ENCODE results near the gene C3orf33. TPM values are rescaled to one million over a fixed set of nuclear protein-coding genes. Genes with fewer than 3 reads are reported as not detected.
A peak's percentile ranks its signal among the peaks of the same experiment; 100 is the strongest.

C3orf33 gene
- total RNA-seq, 4 donors from 2014 or later: 1.8 to 3.7 (median 2.2) TPM

- H3K27me3 ChIP-seq: peaks cover 11% of the 10 kb centered on the region
- H3K4me3 ChIP-seq: peak overlapping the region; percentile 62
- H3K4me1 ChIP-seq: peaks cover 30% of the 10 kb centered on the region
- H3K27ac ChIP-seq: no peak overlapping the region
- TF ChIP-seq POLR2A (IDR thresholded peaks at IDR 0.05) (no peak), POLR2AphosphoS5 (IDR thresholded peaks at IDR 0.05) (no peak), CTCF (IDR thresholded peaks at IDR 0.05) (no peak), EP300 (IDR thresholded peaks at IDR 0.05) (no peak)
- H3K9me3 ChIP-seq: no peaks in the 10 kb centered on the region
- WGBS: 15% methylated on average over 8 of the region's 8 CpGs
- H3K36me3 ChIP-seq: no peaks in the 10 kb centered on the region
- DNase-seq (ENCODE audit: low spot score in 2 of 2): no peak
Measured at GRCh38 chr3:155743606-155744005, 62.5 kb downstream of the C3orf33 start.

- Histone ChIP-seq H3K36me3 (no peaks in the 10 kb centered on the region), H3K27ac (no peak overlapping the region), H3K4me3 (no peak overlapping the region), H3K4me1 (peaks cover 30% of the 10 kb centered on the region), H3K9me3 (no peaks in the 10 kb centered on the region), H3K27me3 (peaks cover 11% of the 10 kb centered on the region)
- WGBS: 83% methylated on average over 5 of the region's 5 CpGs
- no peak for DNase-seq (ENCODE audit: low spot score in 2 of 2)
- no peak for TF ChIP-seq POLR2A (IDR thresholded peaks at IDR 0.05)
- TF ChIP-seq CTCF (IDR thresholded peaks at IDR 0.05): no peak
- no peak for TF ChIP-seq POLR2AphosphoS5 (IDR thresholded peaks at IDR 0.05)
- TF ChIP-seq EP300 (IDR thresholded peaks at IDR 0.05): no peak
Measured at GRCh38 chr3:155742349-155742965, 63.6 kb downstream of the C3orf33 start.

- Histone ChIP-seq H3K36me3 (no peaks in the 10 kb centered on the region), H3K4me1 (peaks cover 30% of the 10 kb centered on the region), H3K4me3 (no peak overlapping the region), H3K9me3 (no peaks in the 10 kb centered on the region), H3K27me3 (peaks cover 11% of the 10 kb centered on the region), H3K27ac (no peak overlapping the region)
- TF ChIP-seq CTCF (IDR thresholded peaks at IDR 0.05): no peak
- no peak for TF ChIP-seq POLR2AphosphoS5 (IDR thresholded peaks at IDR 0.05)
- no peak for TF ChIP-seq POLR2A (IDR thresholded peaks at IDR 0.05)
- no peak for TF ChIP-seq EP300 (IDR thresholded peaks at IDR 0.05)
- no peak for DNase-seq (ENCODE audit: low spot score in 2 of 2)
Measured at GRCh38 chr3:155741603-155742002, 64.5 kb downstream of the C3orf33 start.

GRCh38 chr3:155741101-155741500 lies 65.0 kb downstream of the C3orf33 start:
- peaks cover 30% of the 10 kb centered on the region for H3K4me1 ChIP-seq
- no peak overlapping the region for H3K4me3 ChIP-seq
- no peak for DNase-seq (ENCODE audit: low spot score in 2 of 2)
- H3K36me3 ChIP-seq: no peaks in the 10 kb centered on the region
- 93% methylated on average over 3 of the region's 3 CpGs for WGBS
- no peaks in the 10 kb centered on the region for H3K9me3 ChIP-seq
- no peak overlapping the region for H3K27ac ChIP-seq
- peaks cover 11% of the 10 kb centered on the region for H3K27me3 ChIP-seq
- TF ChIP-seq POLR2AphosphoS5 (IDR thresholded peaks at IDR 0.05) (no peak), EP300 (IDR thresholded peaks at IDR 0.05) (no peak), CTCF (IDR thresholded peaks at IDR 0.05) (no peak), POLR2A (IDR thresholded peaks at IDR 0.05) (no peak)

- Histone ChIP-seq H3K27me3 (peaks cover 11% of the 10 kb centered on the region), H3K4me3 (no peak overlapping the region), H3K36me3 (no peaks in the 10 kb centered on the region), H3K27ac (no peak overlapping the region), H3K9me3 (no peaks in the 10 kb centered on the region), H3K4me1 (peaks cover 11% of the 10 kb centered on the region)
- DNase-seq (ENCODE audit: low spot score in 2 of 2): no peak
- WGBS: 25% methylated on average over 5 of the region's 5 CpGs
- TF ChIP-seq EP300 (IDR thresholded peaks at IDR 0.05) (no peak), POLR2A (IDR thresholded peaks at IDR 0.05) (no peak), CTCF (IDR thresholded peaks at IDR 0.05) (no peak), POLR2AphosphoS5 (IDR thresholded peaks at IDR 0.05) (no peak)
Measured at GRCh38 chr3:155739154-155739553, 66.9 kb downstream of the C3orf33 start.
